Epithelial cell of esophagus (primary cell): ENCODE results near the gene SLFN13.
"Not testable (repeated sequence)": the region's sequence is repeated elsewhere in the genome, so short reads cannot be mapped to it uniquely, and the experiment has no call there.

Experiments used
- DNase-seq: peaks from one replicate; pipeline ENCODE4 v3.0.0; 2010; ENCODE audit warnings: low read depth
- H3K4me3 ChIP-seq: 2 replicates; pipeline ENCODE4 v1.5.1; 2011; ENCODE audit warnings: mild to moderate bottlenecking, low read length, control low read depth
- CTCF ChIP-seq: IDR thresholded peaks from 2 replicates; pipeline ENCODE4 v1.5.1; 2011; ENCODE audit warnings: low read depth, mild to moderate bottlenecking, low read length, control low read depth, inconsistent platforms; ENCODE audit not compliant: insufficient read depth; ENCODE audit errors: missing control alignments

Gene SLFN13

GRCh38 chr17:35433075-35433894, 15.3 kb downstream of the SLFN13 start:
- peak; percentile 99 for DNase-seq
- peak overlapping the region; percentile 52 for H3K4me3 ChIP-seq
- no peak for TF ChIP-seq CTCF

- peak; percentile 93 for DNase-seq
- TF ChIP-seq CTCF: no peak
- peak within 1 kb of the TSS; percentile 52 for H3K4me3 ChIP-seq
Measured at GRCh38 chr17:35432176-35433074, 16.1 kb downstream of the SLFN13 start, which contains the start of gene SLFN12. TSS of gene SLFN12 (minus strand) at chr17:35432500. CDS start at chr17:35423028, 9,472 bp downstream.

GRCh38 chr17:35429702-35430101, 18.9 kb downstream of the SLFN13 start:
- no peak for TF ChIP-seq CTCF
- no peak overlapping the region for H3K4me3 ChIP-seq
- DNase-seq: no peak

GRCh38 chr17:35428229-35428628, 20.3 kb downstream of the SLFN13 start:
- no peak for DNase-seq
- H3K4me3 ChIP-seq: no peak overlapping the region
- TF ChIP-seq CTCF: no peak

GRCh38 chr17:35423761-35424160, 24.8 kb downstream of the SLFN13 start:
- no peak overlapping the region for H3K4me3 ChIP-seq
- no peak for TF ChIP-seq CTCF
- peak; percentile 17 for DNase-seq

- DNase-seq, H3K4me3 ChIP-seq: not testable (repeated sequence)
Measured at GRCh38 chr17:35421069-35421468, 27.5 kb downstream of the SLFN13 start.

GRCh38 chr17:35416659-35417058, 31.9 kb downstream of the SLFN13 start:
- DNase-seq: no peak
- H3K4me3 ChIP-seq: no peak overlapping the region
- TF ChIP-seq CTCF: no peak

- H3K4me3 ChIP-seq, DNase-seq: not testable (repeated sequence)
Measured at GRCh38 chr17:35414707-35415106, 33.9 kb downstream of the SLFN13 start.
